Stimulated activated CD4-positive, alpha-beta T cell treated with anti-CD3 and anti-CD28 coated beads, Interleukin-2, amount 100 ng/mL, for 4 hours (primary cell): ENCODE measurements around the gene UNC79.
"Not testable (repeated sequence)": the region's sequence is repeated elsewhere in the genome, so short reads cannot be mapped to it uniquely, and the experiment has no call there.

Experiments used
- DNase-seq: peaks from one replicate; pipeline ENCODE4 v3.0.0-alpha.2; 2020; ENCODE audit warnings: low read depth

The UNC79 gene

GRCh38 chr14:93493622-93494021, 62.9 kb downstream of the UNC79 start:
- DNase-seq, result not testable (repeated sequence)

GRCh38 chr14:93496856-93497741, 66.4 kb downstream of the UNC79 start:
- DNase-seq, result no peak

- no peak for DNase-seq
Measured at GRCh38 chr14:93510056-93510455, 79.3 kb downstream of the UNC79 start.

- DNase-seq, result no peak
Measured at GRCh38 chr14:93511001-93511400, 80.3 kb downstream of the UNC79 start.

GRCh38 chr14:93520053-93520607, 89.4 kb downstream of the UNC79 start:
- DNase-seq, result no peak

- DNase-seq, result no peak
Measured at GRCh38 chr14:93522221-93522620, 91.5 kb downstream of the UNC79 start.

- DNase-seq, result not testable (repeated sequence)
Measured at GRCh38 chr14:93525216-93525615, 94.5 kb downstream of the UNC79 start.

- DNase-seq, result no peak
Measured at GRCh38 chr14:93525696-93526451, 95.1 kb downstream of the UNC79 start.

- DNase-seq, result no peak
Measured at GRCh38 chr14:93527203-93527607, 96.5 kb downstream of the UNC79 start.

- no peak for DNase-seq
Measured at GRCh38 chr14:93528884-93529558, 98.3 kb downstream of the UNC79 start.

- DNase-seq, result no peak
Measured at GRCh38 chr14:93531644-93532043, 100.9 kb downstream of the UNC79 start.

- DNase-seq, result no peak
Measured at GRCh38 chr14:93532541-93532940, 101.8 kb downstream of the UNC79 start.

- no peak for DNase-seq
Measured at GRCh38 chr14:93533437-93533836, 102.7 kb downstream of the UNC79 start.

GRCh38 chr14:93533842-93534241, 103.1 kb downstream of the UNC79 start:
- no peak for DNase-seq

GRCh38 chr14:93535537-93535936, 104.8 kb downstream of the UNC79 start:
- DNase-seq, result no peak

GRCh38 chr14:93536945-93537344, 106.2 kb downstream of the UNC79 start:
- DNase-seq, result no peak

- DNase-seq, result no peak
Measured at GRCh38 chr14:93537951-93538350, 107.2 kb downstream of the UNC79 start.

- no peak for DNase-seq
Measured at GRCh38 chr14:93538413-93538812, 107.7 kb downstream of the UNC79 start.

- DNase-seq, result no peak
Measured at GRCh38 chr14:93540235-93540634, 109.5 kb downstream of the UNC79 start.

- DNase-seq, result no peak
Measured at GRCh38 chr14:93543766-93544165, 113.0 kb downstream of the UNC79 start.

GRCh38 chr14:93544212-93544611, 113.5 kb downstream of the UNC79 start:
- no peak for DNase-seq

- no peak for DNase-seq
Measured at GRCh38 chr14:93546642-93547041, 115.9 kb downstream of the UNC79 start.
